ENCODE measurements around the gene KCTD2. TPM values are rescaled to one million over a fixed set of nuclear protein-coding genes. Genes with fewer than 3 reads are reported as not detected.

KCTD2 gene, protein sequence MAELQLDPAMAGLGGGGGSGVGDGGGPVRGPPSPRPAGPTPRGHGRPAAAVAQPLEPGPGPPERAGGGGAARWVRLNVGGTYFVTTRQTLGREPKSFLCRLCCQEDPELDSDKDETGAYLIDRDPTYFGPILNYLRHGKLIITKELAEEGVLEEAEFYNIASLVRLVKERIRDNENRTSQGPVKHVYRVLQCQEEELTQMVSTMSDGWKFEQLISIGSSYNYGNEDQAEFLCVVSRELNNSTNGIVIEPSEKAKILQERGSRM
- 35.2 and 37.8 TPM in 2 replicates for total RNA-seq
- long read RNA-seq, partial matches to known transcripts, result 0 of 11 reads
- long read RNA-seq, other reads (novel, unspliced or antisense), result 10 of 11 reads

DNA sequence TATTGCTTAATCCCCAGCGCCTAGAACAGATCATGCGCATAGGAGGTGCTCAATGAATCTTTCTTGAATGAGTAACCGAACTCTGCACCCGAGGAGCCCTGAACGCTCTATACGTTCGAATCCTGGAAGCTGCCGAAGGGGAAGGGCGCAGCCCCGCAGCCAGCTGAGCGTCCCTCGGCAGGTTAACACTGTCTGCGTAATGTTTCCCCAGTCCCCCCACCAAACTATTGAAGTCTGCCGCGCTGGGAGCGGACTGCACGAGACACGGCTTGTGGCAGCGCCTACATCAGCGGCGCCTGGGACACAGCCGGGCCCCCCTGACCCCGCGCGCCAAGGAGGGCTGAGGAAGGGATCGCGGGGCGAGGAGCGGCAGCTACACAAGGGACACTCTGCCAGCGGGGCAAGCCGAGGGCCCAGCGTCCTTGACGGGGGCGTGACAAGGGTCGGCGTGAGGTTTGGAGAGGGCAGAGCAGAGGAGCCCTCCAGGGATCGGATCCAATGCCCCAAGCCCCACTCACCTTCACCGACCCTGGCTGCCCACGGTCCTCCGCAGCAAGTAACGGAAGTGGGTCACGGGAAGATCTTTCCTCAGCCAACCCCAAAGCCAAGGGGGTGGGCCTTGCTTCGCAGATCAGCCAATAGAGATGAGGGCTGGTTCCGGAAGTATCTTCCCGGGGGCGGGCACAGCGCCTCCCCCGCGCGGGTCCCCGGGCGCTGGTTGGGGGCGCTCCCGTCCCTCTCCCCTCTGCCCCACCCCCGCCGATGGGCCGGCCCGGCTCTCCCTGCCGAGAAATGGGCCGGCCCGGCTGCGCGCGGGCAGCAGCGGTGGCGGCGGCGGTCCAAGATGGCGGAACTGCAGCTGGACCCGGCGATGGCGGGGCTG lies at the start of gene KCTD2, which contains the start of gene ATP5PD:
Gene KCTD2 (plus strand): TSS at position 819 of the 883 bp plus-strand sequence. CDS start 26 bp downstream, at position 845.
Gene ATP5PD (minus strand): TSS at position 563 of the 883 bp plus-strand sequence. CDS start 4,319 bp downstream, outside the sequence.
- Mint-ChIP-seq H3K4me1 (peaks cover 41% of the 10 kb centered on the region), H3K4me3 (peak within 1 kb of the TSS; percentile 99), H3K27me3 (ENCODE audit: low read depth) (no peaks in the 10 kb centered on the region), H3K36me3 (ENCODE audit: low read depth) (no peaks in the 10 kb centered on the region), H3K9me3 (no peaks in the 10 kb centered on the region), H3K27ac (ENCODE audit: unreplicated experiment) (peak within 1 kb of the TSS; percentile 97)
- DNase-seq (ENCODE audit: low read depth, low spot score), result peak; percentile 89
- TF ChIP-seq, protein P1, sequence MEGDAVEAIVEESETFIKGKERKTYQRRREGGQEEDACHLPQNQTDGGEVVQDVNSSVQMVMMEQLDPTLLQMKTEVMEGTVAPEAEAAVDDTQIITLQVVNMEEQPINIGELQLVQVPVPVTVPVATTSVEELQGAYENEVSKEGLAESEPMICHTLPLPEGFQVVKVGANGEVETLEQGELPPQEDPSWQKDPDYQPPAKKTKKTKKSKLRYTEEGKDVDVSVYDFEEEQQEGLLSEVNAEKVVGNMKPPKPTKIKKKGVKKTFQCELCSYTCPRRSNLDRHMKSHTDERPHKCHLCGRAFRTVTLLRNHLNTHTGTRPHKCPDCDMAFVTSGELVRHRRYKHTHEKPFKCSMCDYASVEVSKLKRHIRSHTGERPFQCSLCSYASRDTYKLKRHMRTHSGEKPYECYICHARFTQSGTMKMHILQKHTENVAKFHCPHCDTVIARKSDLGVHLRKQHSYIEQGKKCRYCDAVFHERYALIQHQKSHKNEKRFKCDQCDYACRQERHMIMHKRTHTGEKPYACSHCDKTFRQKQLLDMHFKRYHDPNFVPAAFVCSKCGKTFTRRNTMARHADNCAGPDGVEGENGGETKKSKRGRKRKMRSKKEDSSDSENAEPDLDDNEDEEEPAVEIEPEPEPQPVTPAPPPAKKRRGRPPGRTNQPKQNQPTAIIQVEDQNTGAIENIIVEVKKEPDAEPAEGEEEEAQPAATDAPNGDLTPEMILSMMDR (conservative IDR thresholded peaks at IDR 0.05), result no peak

DNA sequence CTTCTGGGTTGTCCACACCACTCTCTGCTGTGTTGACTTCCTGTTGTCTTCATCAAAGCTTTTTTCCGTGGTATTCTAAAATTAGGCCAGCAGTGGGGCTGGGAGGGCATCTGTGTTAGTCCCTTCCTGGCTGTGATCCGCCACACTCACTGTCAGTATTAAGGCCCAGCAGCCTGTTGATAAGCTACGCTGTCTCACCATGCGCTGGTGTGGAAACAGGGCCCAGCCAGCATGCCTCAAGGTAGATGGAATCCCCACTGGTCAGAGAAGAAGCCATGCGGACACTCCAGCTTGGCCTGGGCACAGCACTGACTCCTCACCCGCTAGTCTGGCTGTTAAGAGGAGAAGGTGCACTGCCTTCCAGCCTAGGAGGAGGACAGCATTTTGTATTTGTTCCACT lies 48.2 kb upstream of the KCTD2 start:
- Mint-ChIP-seq H3K27ac (ENCODE audit: unreplicated experiment) (peak overlapping the region; percentile 66), H3K9me3 (no peaks in the 10 kb centered on the region), H3K4me3 (no peak overlapping the region), H3K4me1 (no peaks in the 10 kb centered on the region), H3K27me3 (ENCODE audit: low read depth) (no peaks in the 10 kb centered on the region), H3K36me3 (ENCODE audit: low read depth) (no peaks in the 10 kb centered on the region)
- TF ChIP-seq, protein P1 (conservative IDR thresholded peaks at IDR 0.05), result no peak
- no peak for DNase-seq (ENCODE audit: low read depth, low spot score)

DNA sequence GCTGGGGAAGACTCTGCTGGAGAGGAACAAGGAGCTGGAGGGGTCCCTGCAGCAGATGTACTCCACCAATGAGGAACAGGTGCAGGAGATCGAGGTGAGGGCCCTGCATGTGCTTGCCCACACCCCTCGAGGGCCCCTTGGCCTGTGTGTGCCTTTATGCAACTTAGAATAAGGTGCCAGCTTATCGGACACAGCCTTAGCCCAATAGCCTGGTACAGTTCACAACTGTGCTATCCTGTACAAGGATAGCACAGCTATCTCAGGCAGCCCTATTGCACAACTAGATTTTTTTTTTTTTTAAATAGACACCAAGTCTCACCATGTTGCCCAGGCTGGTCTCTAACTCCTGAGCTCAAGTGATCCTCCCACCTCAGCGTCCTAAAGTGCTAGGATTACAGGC lies 47.5 kb upstream of the KCTD2 start:
- DNase-seq (ENCODE audit: low read depth, low spot score), result no peak
- Mint-ChIP-seq H3K27me3 (ENCODE audit: low read depth) (no peaks in the 10 kb centered on the region), H3K36me3 (ENCODE audit: low read depth) (no peaks in the 10 kb centered on the region), H3K9me3 (no peaks in the 10 kb centered on the region), H3K4me1 (no peaks in the 10 kb centered on the region), H3K4me3 (no peak overlapping the region), H3K27ac (ENCODE audit: unreplicated experiment) (no peak overlapping the region)
- TF ChIP-seq, protein P1 (conservative IDR thresholded peaks at IDR 0.05), result no peak

DNA sequence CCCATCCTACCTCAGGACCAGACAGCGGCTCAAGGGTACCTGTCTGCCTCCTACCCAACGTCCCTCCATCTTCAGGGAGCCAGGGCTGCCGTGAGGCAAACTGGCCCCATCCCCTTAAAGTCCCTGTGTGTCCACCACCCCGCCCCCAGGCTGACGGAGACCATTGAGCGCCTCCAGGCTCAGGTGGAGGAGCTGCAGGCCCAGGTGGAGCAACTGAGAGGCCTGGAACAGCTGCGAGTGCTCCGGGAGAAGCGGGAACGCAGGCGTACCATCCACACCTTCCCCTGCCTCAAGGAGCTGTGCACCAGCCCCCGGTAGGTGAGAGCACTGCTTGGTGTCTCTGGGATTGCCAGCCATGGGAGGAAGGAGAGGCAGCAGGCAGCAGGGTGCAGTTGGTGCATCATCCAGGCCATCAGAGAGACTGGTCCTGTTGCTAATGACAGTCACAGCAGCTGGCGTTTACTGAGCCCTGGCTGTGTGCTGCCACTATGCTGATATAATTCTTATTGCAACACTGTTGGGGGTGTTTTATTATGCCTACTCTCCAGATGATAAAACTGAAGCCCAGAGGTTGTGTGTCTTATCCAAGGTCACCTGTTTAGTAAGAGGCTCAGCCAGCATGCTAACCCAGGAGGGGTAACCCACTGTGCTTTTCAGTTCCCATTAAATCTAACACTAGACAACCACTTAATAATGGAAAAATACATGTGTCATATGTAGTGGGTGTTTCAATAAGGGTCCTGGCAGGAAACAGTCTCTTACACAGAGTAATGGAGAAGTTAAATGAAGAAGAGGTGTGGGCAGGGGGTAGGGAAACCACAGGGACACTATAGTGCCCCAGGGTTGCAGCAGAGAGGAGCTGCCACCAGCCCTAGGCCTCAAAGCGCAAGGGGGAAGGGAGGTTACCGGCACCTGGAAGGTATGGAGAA lies 44.8 kb upstream of the KCTD2 start:
- no peaks in the 10 kb centered on the region for H3K27me3 Mint-ChIP-seq (ENCODE audit: low read depth)
- no peak overlapping the region for H3K4me3 Mint-ChIP-seq
- no peaks in the 10 kb centered on the region for H3K9me3 Mint-ChIP-seq
- TF ChIP-seq, protein P1 (conservative IDR thresholded peaks at IDR 0.05), result no peak
- no peaks in the 10 kb centered on the region for H3K36me3 Mint-ChIP-seq (ENCODE audit: low read depth)
- H3K4me1 Mint-ChIP-seq, result no peaks in the 10 kb centered on the region
- DNase-seq (ENCODE audit: low read depth, low spot score), result no peak
- no peak overlapping the region for H3K27ac Mint-ChIP-seq (ENCODE audit: unreplicated experiment)
